ENCODE data around the gene HSD17B3.
"Not testable (repeated sequence)": the region's sequence is repeated elsewhere in the genome, so short reads cannot be mapped to it uniquely, and the experiment has no call there.

HSD17B3 gene

DNA sequence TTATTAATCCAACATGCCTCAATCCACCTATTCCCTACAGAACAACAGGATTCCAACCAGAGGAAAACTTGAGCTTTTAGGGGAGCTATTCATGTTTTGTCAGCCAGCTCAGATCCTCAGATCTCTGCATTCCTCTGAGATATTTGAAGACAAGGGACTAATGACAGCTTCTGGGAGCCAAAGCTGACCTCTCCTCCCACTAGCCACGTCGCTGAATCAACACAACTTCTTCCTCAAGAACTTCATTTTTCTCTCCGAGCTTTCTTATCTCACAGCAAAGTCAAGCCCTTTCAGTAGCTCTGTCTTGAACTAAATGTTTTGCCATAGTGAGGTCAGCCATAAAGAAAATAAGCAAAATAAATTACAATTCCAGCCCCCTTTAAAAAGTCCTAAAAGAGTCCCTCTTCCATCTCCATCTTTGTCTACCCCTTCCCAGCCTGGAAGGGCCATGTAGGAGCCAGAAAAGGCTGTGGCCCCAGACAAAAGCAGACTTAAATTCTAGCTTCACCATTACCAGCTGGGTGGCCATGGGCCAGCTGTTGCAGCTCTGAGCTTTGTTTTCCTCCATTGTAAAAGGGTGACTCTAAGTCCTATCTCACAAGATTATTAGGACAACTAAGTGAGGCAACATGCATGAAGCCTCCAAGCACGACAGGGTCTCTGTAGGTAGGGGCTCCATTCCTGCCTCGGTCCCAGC lies 65.0 kb downstream of the HSD17B3 start:
- in situ Hi-C loops (cut with MboI; ENCODE audit: low sequenced_read_pairs) = no loop called here

DNA sequence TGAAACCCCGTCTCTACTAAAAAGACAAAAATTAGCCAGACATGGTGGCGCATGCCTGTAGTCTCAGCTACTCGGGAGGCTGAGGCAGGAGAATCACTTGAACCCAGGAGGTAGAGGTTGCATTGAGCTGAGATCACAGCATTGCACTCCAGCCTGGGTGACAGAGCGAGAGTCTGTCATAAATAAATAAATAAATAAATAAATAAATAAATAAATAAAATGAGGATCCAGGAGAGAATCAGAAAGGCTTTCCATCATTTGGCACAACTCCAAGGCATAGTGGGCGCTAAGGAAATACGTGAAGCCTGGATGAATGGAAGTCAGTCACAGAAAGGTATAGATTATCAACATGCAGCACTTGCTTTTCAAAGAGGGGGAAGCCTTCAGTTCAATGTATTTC lies 65.6 kb downstream of the HSD17B3 start:
- in situ Hi-C loops (cut with MboI; ENCODE audit: low sequenced_read_pairs) = not testable (repeated sequence)

DNA sequence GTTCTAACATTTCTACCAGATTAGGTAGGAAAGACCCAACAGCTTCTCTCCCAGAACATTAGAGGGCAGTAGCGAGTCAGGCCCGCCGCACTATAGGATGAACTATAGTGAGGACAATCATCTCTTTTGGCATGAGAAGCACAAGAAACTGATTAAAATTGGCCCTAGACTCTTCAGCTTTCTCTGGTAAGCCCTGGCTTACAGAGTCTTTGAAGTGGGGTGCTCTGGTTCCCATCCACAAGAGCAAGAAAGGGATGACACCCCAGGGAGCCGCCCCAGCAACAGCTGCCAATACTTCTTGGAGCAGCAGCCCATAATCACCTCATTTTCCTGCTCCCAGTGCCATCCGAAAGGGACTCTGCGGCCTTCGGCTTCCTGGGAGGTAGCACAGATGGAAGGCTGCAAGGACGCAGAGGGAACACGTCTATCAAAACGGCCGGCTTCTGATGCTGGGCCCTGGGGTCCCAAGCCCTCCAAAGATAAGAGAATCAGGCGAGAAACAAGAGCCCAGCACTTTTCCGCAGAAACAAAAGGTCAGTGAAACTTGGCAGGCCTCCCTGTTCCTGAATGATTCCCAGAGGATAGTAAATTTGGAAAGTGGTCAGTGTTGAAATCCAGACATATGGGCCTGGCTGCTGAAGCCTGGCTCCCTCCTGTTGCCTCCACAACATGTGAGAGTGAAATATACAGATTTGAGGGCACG lies 69.3 kb downstream of the HSD17B3 start:
- in situ Hi-C loops (cut with MboI; ENCODE audit: low sequenced_read_pairs) = no loop called here

DNA sequence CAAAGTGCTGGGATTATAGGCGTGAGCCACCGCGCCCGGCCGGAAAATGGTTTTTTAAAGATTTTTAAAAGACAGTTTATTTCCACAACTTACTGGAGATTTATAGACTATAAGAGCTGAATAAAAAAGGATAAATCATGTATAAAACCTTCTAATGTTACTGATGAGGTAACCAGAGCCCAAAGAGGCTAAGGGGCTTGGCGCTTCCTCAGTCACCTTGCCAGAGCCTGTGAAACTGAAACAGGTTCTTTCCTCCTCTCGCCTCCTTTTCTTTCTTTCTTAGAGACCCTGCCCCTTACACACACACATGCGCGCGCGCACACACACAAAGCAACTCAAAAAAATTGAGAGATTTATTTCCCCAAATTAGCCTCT lies 69.8 kb downstream of the HSD17B3 start:
- in situ Hi-C loops (cut with MboI; ENCODE audit: low sequenced_read_pairs) = no loop called here

DNA sequence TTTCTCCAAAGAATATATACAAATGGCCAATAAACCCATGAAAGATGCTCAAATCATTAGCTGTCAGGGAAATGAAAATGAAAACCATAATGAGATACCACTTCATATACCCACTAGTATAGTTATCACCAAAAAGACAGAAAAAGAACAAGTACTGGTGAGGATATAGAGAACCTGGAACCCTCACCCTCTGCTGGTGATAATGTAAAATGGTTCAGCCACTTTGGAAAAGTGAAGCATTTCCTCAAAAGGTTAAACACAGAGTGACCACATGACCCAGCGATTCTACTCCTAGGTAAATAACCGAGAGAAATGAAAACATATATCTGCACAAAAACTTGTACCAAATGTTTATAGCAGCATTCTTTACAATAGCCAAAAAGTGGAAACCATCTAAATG lies 72.0 kb downstream of the HSD17B3 start:
- in situ Hi-C loops (cut with MboI; ENCODE audit: low sequenced_read_pairs) = no loop called here

DNA sequence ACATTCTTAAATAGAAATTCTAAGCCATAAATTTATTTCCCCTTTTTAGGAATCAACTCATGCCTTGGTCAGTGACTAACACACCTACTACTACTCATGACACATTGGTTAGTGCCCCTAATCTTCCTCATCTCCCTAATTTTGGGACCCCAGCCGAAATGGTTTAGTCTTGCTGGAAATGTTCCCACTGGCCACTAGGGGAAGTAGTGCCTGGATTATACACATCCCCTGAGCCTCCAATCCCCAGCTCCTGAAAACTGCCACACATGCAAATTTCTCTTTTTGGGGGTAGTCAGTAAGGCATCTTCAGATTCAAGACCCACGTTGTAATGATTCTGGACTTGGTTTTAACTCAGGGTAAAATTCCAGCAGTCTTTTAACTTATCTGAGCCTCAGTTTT lies 79.8 kb downstream of the HSD17B3 start:
- in situ Hi-C loops (cut with MboI; ENCODE audit: low sequenced_read_pairs) = no loop called here

DNA sequence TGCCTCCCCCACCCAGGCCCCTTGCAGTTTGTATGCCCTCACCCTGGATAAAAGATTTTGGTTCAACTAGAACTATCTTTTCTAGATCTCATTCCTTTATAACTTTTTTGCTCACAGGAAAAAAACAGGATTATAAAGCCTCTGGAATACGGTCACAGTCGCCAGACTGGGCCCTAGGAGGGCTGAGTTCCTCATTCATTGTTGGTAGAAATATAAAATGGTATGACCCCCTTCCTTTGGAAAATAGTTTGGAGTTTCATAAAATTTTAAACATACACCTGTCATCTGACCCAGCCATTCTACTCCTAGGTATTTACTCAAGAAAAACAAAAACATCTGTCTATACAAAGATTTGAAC lies 82.1 kb downstream of the HSD17B3 start:
- in situ Hi-C loops (cut with MboI; ENCODE audit: low sequenced_read_pairs) = no loop called here

DNA sequence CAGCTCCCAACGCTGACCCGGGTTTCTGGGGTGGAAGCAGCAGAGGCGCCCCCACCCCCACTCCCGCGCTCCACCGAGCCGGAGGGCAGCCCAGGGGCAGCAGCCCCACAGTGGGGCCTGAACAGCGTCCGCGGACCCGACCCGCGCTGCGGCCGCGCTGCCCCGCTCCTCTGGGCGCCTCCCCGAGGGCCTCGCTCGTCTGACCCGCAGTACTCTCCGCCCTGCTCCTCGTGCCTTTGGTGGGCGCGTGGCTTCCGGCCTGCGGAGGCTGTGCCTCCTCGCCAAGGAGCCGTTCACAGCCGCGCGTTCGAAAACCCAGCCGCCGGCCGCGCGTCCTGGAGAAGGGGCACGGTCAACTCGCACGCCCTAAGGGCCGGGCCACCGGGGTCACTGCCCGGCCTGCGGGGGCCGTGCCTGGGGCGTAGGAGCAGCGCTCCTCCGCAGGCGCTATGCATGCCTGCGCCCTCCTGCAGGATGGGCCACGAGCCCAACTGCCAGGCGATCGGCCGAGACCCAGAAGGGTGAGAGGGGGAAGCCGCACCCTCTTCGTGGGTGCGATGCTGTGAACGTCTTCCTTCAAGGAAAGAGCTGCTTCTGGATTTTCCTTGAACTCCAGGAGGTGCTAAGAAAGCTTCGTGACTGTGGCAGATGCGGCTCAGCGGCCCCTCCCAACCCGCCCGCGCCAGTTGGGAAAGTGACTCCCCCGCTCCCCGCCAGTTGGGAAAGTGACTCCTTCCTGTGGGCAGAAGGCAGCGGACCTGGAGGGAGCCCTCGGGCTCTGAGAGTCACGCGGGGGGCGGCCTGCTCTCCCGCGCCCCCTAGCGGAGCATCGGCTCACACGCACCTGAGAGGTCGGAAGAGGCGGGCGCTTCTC lies 82.7 kb downstream of the HSD17B3 start:
- in situ Hi-C loops (cut with MboI; ENCODE audit: low sequenced_read_pairs) = no loop called here

DNA sequence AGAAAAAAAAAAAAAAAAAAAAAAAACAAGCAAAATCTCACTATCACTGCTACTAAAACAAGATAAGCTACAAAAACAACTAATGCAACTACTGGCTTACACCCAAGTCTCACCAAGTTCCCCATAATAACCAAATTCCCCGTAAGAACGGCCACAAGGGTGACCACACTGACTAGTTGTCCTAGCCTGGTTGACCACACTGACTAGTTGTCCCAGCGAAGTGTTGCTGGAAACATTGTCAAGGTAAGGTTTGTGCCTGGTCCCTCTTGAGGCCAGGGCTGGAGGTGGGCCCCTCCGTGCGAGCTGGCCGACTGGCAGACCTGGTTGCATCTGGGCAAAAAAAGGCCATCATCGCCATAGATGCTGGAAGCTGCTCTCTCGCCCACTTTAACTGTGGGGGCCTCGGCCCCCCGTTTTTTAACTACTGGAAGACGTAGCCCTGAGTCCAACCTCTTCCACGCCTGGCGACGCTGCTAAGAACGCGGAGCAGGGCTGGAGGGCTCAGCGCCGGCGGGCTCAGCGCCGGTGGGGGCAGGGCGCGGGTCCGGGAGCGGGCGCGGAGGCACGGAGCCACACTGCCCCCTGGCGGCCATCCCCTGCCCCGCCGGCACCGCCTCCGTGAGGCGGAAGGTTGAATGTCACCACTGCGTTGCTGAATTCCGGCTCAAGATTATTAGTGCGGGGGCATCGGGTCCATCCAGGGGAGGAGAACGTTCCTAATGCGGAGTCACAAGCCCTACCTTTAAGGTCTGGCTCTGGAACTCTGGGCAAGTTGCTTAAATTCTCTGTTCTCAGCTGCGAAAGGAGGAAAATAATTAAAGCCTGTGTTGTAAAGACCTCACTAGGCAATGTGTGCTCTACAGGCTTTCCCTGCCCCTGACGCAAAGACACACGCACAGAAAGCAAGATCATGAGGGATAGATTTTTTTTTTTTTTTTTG lies 84.0 kb downstream of the HSD17B3 start:
- in situ Hi-C loops (cut with MboI; ENCODE audit: low sequenced_read_pairs) = no loop called here

DNA sequence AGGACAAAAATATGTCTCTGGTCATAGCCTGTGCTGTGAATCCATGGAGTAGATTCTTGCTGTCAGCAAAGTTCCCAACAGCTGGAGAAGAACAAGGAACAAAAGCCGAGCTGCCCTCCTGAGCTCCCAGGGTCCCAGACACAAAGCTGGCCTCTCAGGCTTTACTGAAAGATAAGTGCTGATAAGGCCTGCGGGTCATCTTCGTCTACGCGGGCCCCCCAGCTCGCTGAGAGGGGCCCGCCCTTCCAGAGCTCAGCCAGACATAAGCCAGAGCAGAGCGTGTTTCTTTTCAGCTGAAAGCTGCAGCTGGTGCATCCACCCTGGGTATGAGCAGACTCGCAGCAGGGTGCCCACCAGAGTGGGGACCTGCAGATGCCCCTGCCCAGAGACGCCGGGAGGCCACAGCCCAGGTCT lies 84.7 kb downstream of the HSD17B3 start:
- in situ Hi-C loops (cut with MboI; ENCODE audit: low sequenced_read_pairs) = no loop called here

DNA sequence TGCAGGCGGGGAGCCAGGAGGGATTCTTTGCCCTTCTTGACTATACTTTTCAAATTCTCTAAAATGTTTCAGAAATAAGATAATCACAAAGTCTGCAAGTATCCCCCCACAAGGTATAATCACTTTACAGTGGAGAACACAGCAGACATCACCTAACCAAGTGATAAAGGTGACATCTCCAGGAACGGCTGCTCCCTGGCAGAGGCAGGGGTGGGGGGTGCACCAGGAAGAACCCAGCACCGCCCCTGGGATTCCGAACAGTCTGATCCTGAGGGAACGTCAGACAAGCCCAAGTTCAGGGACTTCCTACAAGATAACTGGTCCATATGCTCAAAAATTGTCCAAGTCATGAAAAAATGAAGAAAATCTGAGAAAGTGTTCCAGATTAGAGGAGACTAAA lies 85.4 kb downstream of the HSD17B3 start:
- in situ Hi-C loops (cut with MboI; ENCODE audit: low sequenced_read_pairs) = no loop called here

DNA sequence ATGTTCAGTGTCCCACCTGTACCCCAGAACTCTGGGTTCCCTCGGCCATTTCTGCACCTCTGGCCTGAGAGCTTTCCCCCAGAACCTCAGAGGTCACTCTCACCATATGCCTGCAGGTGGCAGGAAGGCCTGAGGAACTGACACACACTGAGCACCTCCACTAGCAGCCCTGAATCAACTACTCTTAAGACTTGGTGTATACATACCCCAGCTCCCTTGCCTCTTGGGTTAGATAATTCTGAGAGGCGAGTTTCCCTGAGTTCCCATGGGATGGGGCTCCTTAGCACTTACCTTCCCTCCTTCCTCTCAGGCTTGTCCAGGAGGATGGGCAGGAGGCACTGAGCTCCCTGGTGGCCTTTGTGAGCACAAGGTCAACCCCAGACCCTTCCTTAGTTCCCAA lies 86.1 kb downstream of the HSD17B3 start:
- in situ Hi-C loops (cut with MboI; ENCODE audit: low sequenced_read_pairs) = no loop called here

DNA sequence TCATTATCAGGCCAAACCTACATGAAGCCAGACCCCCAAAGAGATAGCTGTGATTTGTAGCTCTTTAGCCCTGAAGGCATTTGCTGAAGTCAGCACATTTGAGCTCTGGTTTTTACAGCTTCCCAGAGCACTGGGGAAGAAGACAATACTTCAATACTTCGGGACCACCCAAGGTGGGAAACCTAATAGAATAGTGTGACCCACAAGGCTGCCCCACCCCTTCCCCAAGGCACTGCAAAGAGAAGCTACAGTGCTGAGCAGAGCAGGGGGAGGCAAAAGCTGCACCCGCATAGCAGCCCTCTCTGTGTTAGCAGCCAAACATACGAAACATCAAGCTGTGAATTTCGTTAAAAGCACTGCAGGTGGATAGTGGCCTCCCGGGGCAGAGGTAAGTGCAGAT lies 87.3 kb downstream of the HSD17B3 start:
- in situ Hi-C loops (cut with MboI; ENCODE audit: low sequenced_read_pairs) = no loop called here

DNA sequence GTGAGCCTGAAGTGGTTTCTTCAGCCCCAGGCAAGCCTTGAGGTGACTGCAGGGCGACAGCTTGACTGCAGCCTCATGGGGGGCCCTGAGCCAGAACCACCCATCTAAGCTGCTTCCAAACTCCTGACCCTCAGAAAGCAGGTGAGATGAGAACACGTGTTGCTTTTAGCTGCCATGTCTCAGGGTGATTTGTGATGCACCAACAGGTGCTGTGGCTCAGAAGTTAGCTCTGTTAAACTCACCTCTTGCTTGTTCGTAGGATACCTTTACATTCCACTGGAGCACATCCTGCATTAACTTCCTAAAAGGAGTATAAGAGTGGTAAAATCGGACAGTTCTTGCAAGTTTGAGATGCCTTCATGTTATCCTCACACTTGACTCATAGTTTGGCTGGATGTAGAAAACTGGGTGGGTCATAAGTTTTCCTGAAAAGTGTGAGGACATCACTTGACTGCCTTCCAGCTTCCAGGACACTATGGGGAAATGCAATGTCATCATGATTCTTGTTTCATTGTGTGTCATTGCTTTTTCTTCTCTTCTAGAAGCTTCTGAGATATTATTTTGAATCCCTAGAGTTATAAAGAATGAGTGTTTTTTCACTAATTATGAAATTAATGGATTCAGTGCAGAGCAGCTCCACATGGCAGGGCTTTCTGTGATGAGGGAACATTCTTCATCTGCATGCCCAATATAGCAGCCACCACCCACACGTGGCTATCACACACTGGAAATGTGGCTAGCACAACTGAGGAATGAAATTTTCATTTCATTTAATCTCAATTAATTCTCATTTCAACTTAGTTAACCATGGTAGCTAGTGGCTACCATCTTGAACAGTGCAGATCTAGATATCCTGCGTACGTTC lies 92.3 kb downstream of the HSD17B3 start:
- in situ Hi-C loops (cut with MboI; ENCODE audit: low sequenced_read_pairs) = no loop called here

DNA sequence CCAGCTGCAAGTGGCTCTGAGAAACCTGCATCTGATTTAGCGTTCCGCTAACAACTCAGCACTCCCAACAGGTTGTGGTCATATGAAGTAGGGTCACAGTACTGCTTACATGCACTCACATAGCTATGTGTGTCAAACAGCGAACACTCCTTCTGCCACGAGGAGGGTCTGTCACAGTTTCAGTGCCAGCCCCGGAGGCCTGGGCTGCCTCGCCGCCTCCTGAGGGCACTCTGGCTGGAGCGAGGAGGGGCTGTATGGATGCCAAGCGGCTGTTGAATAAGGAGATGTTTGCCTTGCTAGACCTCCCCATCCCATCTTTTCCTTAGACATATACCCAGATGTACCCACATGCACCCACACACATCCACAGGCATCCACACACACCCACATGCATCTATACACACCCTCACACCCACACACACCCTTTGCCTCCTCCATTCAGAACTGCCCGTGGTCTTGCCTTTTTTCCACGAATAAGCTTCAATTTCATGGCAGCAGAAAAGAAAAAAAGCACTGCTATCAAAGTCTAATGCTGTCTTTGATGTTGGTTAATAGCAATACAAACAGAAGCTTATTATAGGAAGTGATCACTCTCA lies 95.7 kb downstream of the HSD17B3 start:
- in situ Hi-C loops (cut with MboI; ENCODE audit: low sequenced_read_pairs) = no loop called here

DNA sequence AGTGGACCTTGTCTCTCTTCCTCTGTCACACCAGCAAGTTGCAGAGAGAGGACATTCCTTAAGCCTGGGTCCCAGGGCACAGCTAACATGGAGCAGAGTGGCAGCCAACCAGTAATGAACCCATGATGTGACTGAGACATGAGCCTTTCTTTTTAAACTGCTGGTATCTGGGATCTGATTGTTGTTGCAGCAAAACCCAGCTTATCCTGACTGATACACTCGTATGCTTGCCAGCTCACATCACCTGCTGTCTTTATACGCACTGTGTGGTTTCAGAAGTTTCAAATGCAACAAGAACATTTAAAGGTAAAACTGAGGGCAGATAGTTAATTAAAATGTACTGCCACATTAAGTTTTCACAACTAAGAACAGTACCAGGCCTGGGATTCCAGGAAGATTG lies 97.1 kb downstream of the HSD17B3 start:
- in situ Hi-C loops (cut with MboI; ENCODE audit: low sequenced_read_pairs) = no loop called here

DNA sequence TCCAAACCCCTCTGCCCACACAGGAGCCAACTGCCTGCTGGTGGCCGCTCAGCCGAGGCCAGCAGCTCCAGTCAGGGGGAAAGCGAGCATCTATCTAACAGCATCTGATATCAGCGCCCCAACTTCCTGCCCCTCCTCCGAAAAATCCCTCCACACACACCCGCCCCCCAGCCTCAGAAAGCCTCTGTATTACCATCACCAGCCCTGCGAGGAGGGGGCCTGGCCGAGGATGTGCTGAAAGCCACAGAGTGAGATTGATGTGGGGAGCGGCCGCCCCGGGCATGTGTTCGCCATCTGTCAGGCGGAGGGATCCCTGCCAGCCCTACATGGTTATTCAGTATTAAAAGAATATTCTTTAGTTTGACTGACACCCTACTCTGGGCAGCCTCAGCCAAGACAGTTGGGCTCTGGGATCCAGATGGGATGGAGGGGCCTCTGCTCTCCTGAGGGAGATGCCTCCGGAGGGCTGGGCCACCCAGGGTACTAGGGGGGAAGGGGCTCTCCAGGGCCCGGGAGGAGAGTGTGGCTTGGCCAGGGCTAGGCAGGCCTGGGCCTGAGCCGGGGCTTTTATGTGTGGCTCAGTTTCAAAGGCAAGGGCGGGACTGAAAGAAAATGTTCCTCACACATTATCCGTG lies 98.0 kb downstream of the HSD17B3 start:
- in situ Hi-C loops (cut with MboI; ENCODE audit: low sequenced_read_pairs) = no loop called here

DNA sequence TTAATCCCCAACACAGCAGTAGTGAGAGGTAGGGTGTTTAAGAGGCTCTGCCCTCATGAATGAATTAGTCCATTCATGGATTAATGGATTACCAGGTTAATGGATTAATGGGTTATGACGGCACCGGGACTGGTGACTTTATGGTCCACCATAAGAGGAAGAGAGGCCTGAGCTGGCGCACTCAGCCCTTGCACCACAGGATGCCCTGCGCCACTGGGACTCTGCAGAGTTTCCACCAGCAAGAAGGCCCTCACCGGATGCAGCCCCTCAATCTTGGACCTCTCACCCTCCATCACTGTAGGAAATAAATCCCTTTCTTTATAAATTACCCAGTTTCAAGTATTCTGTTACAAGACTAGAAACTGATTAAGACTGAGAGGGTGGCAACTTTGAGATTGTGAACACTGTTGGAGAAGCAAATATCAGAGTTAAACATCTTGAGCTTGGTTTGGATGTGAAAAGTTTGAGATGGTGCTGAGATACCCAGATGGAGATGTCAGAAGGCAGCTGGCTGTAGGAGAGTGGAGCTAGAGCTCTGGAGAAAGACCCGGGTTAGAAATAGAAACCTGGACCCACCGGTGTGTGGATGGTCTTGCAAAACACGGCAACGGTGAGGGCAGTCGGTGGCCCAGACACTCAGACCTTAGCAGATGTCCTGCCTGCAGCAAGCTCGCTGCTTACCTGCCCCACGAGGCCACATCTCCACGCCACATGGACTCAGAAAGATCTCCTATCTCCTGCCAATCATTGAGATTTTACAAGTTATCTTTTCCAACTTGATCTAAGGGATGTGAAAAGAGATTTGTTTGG lies 98.8 kb downstream of the HSD17B3 start:
- in situ Hi-C loops (cut with MboI; ENCODE audit: low sequenced_read_pairs) = no loop called here

Data from hTERT RPE-1 (cell line).